ENCODE results near the gene CANT1. TPM values are rescaled to one million over a fixed set of nuclear protein-coding genes. Genes with fewer than 3 reads are reported as not detected.
A peak's percentile ranks its signal among the peaks of the same experiment; 100 is the strongest.

The CANT1 gene
- total RNA-seq, 1 donor from 2014 or later = 81.6 TPM

DNA sequence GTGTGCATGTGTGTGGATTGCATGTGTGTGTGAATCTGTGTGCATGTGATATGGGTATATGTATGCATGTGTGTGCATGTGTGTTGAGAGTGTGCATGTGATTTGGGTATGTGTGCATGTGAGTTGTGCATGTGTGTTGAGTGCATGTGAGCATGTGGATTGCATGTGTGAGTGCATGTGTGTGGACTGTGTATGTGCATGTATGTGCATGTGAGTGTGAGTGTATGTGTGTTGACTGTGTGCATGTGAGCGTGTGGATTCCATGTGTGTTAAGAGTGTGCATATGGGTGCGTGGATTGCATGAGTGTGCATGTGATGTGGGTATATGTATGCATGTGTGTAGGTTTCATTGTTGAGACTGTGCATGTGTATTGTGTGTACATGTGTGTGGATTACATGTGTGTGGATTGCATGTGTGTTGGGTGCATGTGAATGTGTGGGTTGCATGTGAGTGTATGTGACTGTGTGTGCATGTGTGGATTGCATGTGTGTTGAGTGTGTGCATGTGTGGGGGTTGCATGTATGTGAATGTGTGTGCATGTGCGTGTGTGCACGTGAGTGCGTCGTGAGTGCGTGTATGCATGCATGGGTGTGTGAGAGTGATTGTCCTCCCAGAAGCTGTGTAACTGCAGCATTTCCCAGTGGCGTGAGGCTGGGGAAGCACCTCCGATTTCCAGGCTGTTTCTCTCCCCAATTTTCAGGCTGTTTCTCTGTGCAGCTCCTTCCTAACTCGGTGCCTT, 33.8 kb upstream of the CANT1 start:
- peaks cover 7% of the 10 kb centered on the region for H3K36me3 Mint-ChIP-seq (ENCODE audit: low read depth, unreplicated experiment)
- peak overlapping the region; percentile 37 for H3K4me3 Mint-ChIP-seq (ENCODE audit: unreplicated experiment)
- peaks cover 4% of the 10 kb centered on the region for H3K4me1 Mint-ChIP-seq (ENCODE audit: unreplicated experiment)
- H3K27ac Mint-ChIP-seq (ENCODE audit: unreplicated experiment) = peak overlapping the region; percentile 2
- H3K9me3 Mint-ChIP-seq (ENCODE audit: unreplicated experiment) = no peaks in the 10 kb centered on the region
- DNase-seq (ENCODE audit: low spot score) = no peak
- TF ChIP-seq, protein P1, sequence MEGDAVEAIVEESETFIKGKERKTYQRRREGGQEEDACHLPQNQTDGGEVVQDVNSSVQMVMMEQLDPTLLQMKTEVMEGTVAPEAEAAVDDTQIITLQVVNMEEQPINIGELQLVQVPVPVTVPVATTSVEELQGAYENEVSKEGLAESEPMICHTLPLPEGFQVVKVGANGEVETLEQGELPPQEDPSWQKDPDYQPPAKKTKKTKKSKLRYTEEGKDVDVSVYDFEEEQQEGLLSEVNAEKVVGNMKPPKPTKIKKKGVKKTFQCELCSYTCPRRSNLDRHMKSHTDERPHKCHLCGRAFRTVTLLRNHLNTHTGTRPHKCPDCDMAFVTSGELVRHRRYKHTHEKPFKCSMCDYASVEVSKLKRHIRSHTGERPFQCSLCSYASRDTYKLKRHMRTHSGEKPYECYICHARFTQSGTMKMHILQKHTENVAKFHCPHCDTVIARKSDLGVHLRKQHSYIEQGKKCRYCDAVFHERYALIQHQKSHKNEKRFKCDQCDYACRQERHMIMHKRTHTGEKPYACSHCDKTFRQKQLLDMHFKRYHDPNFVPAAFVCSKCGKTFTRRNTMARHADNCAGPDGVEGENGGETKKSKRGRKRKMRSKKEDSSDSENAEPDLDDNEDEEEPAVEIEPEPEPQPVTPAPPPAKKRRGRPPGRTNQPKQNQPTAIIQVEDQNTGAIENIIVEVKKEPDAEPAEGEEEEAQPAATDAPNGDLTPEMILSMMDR (IDR thresholded peaks at IDR 0.05; ENCODE audit: unreplicated experiment) = no peak
- H3K27me3 Mint-ChIP-seq (ENCODE audit: unreplicated experiment) = peaks cover 15% of the 10 kb centered on the region

DNA sequence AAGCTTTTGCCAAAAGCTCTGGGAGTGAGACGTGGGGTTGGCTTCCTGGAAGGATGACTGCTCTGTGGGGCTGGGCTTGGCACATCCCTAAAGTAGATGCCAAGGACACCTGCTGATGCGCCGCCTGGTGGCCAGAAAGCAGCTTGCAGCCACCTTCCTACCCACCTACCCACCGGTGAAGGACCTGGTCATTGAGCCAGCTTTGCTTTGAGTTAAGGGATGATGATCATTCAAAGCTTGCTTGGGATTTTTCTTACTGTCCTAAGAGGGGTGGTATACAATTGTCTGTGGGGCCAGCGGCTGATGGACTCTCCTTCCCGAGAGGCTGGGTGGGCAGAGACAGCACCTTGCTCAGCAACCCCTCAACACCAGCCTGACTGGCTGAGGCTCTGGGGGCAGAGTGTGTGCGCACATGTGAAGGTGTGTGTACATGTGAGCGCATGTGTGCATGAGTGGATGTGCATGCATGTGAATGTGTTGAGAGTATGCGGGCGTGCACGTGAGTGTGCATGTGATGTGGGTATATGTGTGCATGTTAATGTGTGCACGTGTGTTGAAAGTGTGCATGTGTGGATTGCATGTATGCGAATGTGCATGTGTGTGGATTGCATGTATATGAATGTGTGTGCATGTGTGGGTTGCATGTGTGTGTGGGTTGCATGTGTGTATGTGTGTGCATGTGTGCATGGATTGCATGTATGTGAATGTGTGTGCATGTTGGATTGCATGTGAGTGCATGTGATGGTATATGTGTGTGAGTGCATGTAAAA, 33.0 kb upstream of the CANT1 start:
- TF ChIP-seq, protein P1 (IDR thresholded peaks at IDR 0.05; ENCODE audit: unreplicated experiment) = peak; percentile 94
- Mint-ChIP-seq H3K9me3 (ENCODE audit: unreplicated experiment) (no peaks in the 10 kb centered on the region), H3K27me3 (ENCODE audit: unreplicated experiment) (peaks cover 15% of the 10 kb centered on the region), H3K4me3 (ENCODE audit: unreplicated experiment) (peak overlapping the region; percentile 37), H3K4me1 (ENCODE audit: unreplicated experiment) (peaks cover 4% of the 10 kb centered on the region), H3K36me3 (ENCODE audit: low read depth, unreplicated experiment) (peaks cover 7% of the 10 kb centered on the region), H3K27ac (ENCODE audit: unreplicated experiment) (peak overlapping the region; percentile 2)
- DNase-seq (ENCODE audit: low spot score) = peak; percentile 72

DNA sequence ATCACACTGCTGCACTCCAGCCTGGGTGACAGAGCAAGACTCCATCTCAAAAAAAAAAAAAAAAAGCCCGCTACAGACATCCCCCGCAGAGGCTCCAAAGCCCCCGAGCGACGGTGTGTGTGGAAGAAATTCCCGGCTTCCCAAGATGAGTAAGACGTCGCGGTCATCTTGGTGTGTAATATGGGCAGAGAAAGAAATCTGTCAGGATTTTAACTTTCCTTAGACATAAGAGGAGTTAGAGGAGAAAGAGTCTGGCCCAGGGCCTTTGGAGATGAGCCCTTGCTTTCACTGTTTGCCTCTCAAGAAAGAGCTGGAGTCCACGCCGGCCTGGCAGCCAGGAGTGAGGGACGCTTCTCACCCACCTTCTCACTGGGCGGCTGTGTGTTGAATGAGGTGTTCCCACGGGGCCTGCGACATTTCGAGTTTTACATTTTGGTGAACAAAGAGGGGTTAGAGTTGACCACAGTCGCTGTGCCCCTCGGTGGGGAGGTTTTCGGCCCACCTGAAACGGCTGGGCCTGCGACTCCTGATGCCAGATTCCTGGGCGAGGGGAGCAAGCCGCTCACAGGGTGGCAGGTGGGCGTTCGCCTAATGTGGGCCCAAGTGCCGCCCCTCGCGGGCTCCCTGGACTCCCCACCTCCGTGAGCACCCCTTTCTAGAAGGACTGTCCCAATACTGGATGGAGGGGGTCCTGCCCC, 32.3 kb upstream of the CANT1 start:
- Mint-ChIP-seq H3K36me3 (ENCODE audit: low read depth, unreplicated experiment) (peaks cover 7% of the 10 kb centered on the region), H3K4me3 (ENCODE audit: unreplicated experiment) (no peak overlapping the region), H3K27me3 (ENCODE audit: unreplicated experiment) (peaks cover 15% of the 10 kb centered on the region), H3K9me3 (ENCODE audit: unreplicated experiment) (no peaks in the 10 kb centered on the region), H3K4me1 (ENCODE audit: unreplicated experiment) (peaks cover 4% of the 10 kb centered on the region), H3K27ac (ENCODE audit: unreplicated experiment) (no peak overlapping the region)
- TF ChIP-seq, protein P1 (IDR thresholded peaks at IDR 0.05; ENCODE audit: unreplicated experiment) = no peak
- no peak for DNase-seq (ENCODE audit: low spot score)

DNA sequence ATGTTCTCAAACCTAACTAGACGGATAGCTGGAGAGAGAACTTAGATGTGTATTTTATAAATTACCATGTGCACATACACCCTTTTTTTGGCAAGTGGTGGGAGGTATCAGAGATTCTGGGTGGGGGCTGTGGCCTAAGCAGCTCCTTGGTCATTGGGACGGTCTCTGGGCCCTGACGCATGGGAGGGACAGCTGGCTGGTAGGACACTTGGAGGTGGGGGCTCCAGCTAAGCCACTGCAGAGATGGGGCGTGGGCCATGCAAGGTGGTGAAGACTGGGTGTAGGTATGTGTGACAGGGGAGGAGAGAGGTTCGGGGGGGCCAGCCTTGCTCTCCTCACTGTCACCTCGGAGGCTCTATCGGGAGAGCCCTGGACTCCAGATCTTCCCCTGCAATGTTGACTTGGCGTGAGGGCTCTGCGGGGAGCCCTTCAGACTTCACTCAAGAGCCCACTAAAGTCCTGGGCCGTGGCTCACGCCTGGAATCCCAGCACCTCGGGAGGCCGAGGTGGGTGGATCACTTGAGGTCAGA, 31.5 kb upstream of the CANT1 start:
- TF ChIP-seq, protein P1 (IDR thresholded peaks at IDR 0.05; ENCODE audit: unreplicated experiment) = no peak
- H3K4me1 Mint-ChIP-seq (ENCODE audit: unreplicated experiment) = peaks cover 4% of the 10 kb centered on the region

More for the DNA sequence above, 31.5 kb upstream of the CANT1 start:
- Mint-ChIP-seq H3K9me3 (ENCODE audit: unreplicated experiment) (no peaks in the 10 kb centered on the region), H3K27me3 (ENCODE audit: unreplicated experiment) (peaks cover 13% of the 10 kb centered on the region), H3K36me3 (ENCODE audit: low read depth, unreplicated experiment) (peaks cover 7% of the 10 kb centered on the region), H3K4me3 (ENCODE audit: unreplicated experiment) (no peak overlapping the region), H3K27ac (ENCODE audit: unreplicated experiment) (no peak overlapping the region)
- DNase-seq (ENCODE audit: low spot score) = no peak

Measured in endothelial cell (in vitro differentiated cells).